B cell (primary cell): ENCODE measurements around the gene EXOC4. TPM values are rescaled to one million over a fixed set of nuclear protein-coding genes. Genes with fewer than 3 reads are reported as not detected.

Experiments used
- ATAC-seq: fragments of 200-7000 bp; cut with Tn5 transposase; one replicate; pipeline ENCODE4 v1.10.0; 2021; ENCODE audit warnings: low read depth, mild to moderate bottlenecking, moderate number of reproducible peaks, moderate library complexity
- CTCF ChIA-PET: fragments of 350-600 bp; sonication (Branson Sonifier 250); formaldehyde crosslinking; loops from one replicate; lab custom pipeline; 2021; ENCODE audit warnings: antibody characterized with exemption, inconsistent platforms; lab: Charles Lee
- POLR2A ChIA-PET: fragments of 350-600 bp; sonication (Branson Sonifier 250); formaldehyde crosslinking; loops from one replicate; lab custom pipeline; 2021; ENCODE audit warnings: antibody characterized with exemption; lab: Charles Lee
- DNase-seq: peaks from one replicate; pipeline ENCODE4 v3.0.0; 2013
- H2AFZ ChIP-seq: 2 replicates; pipeline ENCODE4 v1.6.1; 2012; ENCODE audit warnings: mild to moderate bottlenecking, low read depth, low read length; ENCODE audit not compliant: insufficient read depth, poor library complexity, severe bottlenecking
- H3K27ac ChIP-seq, 2 donors: 1 replicate in 1 of 2; 2 replicates in 1 of 2; pipeline ENCODE4 v1.5.1; 2012 to 2013; ENCODE audit warnings: low read length in 2 of 2, mild to moderate bottlenecking in 2 of 2, moderate library complexity in 1 of 2
- H3K27me3 ChIP-seq, 4 experiments: fragments of 200-600 bp in 1 of 4; sonication (generic) in 1 of 4; replicated peaks in 1 of 4; 1 replicate in 2 of 4; 2 replicates in 2 of 4; pipeline versions ENCODE4 v1.6.1 to v1.7.0; 2013 to 2016; ENCODE audit warnings: low read length in 3 of 4, mild to moderate bottlenecking in 2 of 4, mixed read lengths in 1 of 4, moderate library complexity in 1 of 4; ENCODE audit not compliant: insufficient read depth in 4 of 4, control insufficient read depth in 3 of 4; ENCODE audit errors: control extremely low read depth in 1 of 4
- H3K36me3 ChIP-seq, 2 experiments: replicated peaks in 1 of 2; 1 replicate in 1 of 2; 2 replicates in 1 of 2; pipeline versions ENCODE4 v1.6.1 to v1.7.1; 2013; ENCODE audit warnings: low read length in 1 of 2; ENCODE audit not compliant: insufficient read depth in 2 of 2, control insufficient read depth in 1 of 2; ENCODE audit errors: control extremely low read depth in 1 of 2, extremely low read depth in 1 of 2
- H3K4me1 ChIP-seq, 2 donors: fragments of 200-600 bp in 1 of 2; sonication (generic) in 1 of 2; 1 replicate in 1 of 2; 2 replicates in 1 of 2; pipeline versions ENCODE4 v1.5.1 to v1.6.1; 2013 to 2017; ENCODE audit warnings: low read length in 2 of 2; ENCODE audit not compliant: control insufficient read depth in 2 of 2, insufficient read depth in 2 of 2
- H3K4me2 ChIP-seq: replicated peaks from 2 replicates; pipeline ENCODE3; 2012; ENCODE audit warnings: mild to moderate bottlenecking, low read depth, low read length; ENCODE audit not compliant: poor library complexity, severe bottlenecking
- H3K4me3 ChIP-seq, 5 experiments: fragments of 200-600 bp in 1 of 5; sonication (generic) in 1 of 5; 1 replicate in 3 of 5; 2 replicates in 2 of 5; pipeline versions ENCODE4 v1.5.1 to v1.7.0; 2011 to 2016; ENCODE audit warnings: low read length in 4 of 5, mild to moderate bottlenecking in 4 of 5, low read depth in 2 of 5, control low read depth in 1 of 5, moderate library complexity in 1 of 5; ENCODE audit not compliant: insufficient read depth in 1 of 5; ENCODE audit errors: control extremely low read depth in 1 of 5, extremely low read depth in 1 of 5
- H3K79me2 ChIP-seq: fragments of 200-600 bp; sonication (generic); one replicate; pipeline ENCODE4 v1.6.0; 2016; ENCODE audit warnings: low read length; ENCODE audit not compliant: control insufficient read depth, insufficient read depth
- H3K9ac ChIP-seq: fragments of 200-600 bp; sonication (generic); 2 replicates; pipeline ENCODE4 v1.6.1; 2017; ENCODE audit warnings: mild to moderate bottlenecking, low read length, moderate library complexity
- H3K9me3 ChIP-seq, 3 donors: one replicate each; pipeline versions ENCODE4 v1.6.1 to v1.7.1; 2013; ENCODE audit warnings: low read length in 2 of 3; ENCODE audit not compliant: control insufficient read depth in 2 of 3, insufficient read depth in 1 of 3; ENCODE audit errors: control extremely low read depth in 1 of 3
- H4K20me1 ChIP-seq: 2 replicates; pipeline ENCODE4 v1.6.0; 2012; ENCODE audit warnings: mild to moderate bottlenecking, low read length; ENCODE audit not compliant: insufficient read depth, control insufficient read depth, poor library complexity, severe bottlenecking
- H3K27ac Mint-ChIP-seq: one replicate; pipeline ENCODE4 v1.8.0; 2021; ENCODE audit warnings: mixed read lengths
- H3K27me3 Mint-ChIP-seq: one replicate; pipeline ENCODE4 v1.8.0; 2021; ENCODE audit warnings: mixed read lengths
- H3K4me1 Mint-ChIP-seq: one replicate; pipeline ENCODE4 v1.8.0; 2021; ENCODE audit warnings: mixed read lengths
- H3K4me3 Mint-ChIP-seq: one replicate; pipeline ENCODE4 v1.8.0; 2021; ENCODE audit warnings: mixed read lengths
- H3K9me3 Mint-ChIP-seq: one replicate; pipeline ENCODE4 v1.8.0; 2022; ENCODE audit warnings: mixed read lengths; ENCODE audit not compliant: insufficient read depth
- CTCF ChIP-seq: fragments of 200-600 bp; IDR thresholded peaks from one replicate; pipeline ENCODE4 v1.8.0; 2022; ENCODE audit warnings: antibody characterized with exemption, mild to moderate bottlenecking
- EZH2 ChIP-seq: IDR thresholded peaks from 2 replicates; pipeline ENCODE4 v1.6.1; 2012; ENCODE audit warnings: borderline replicate concordance, low read depth, mild to moderate bottlenecking, moderate library complexity, low read length; ENCODE audit not compliant: insufficient read depth, poor library complexity, severe bottlenecking
- WGBS: methylation state at CpG from one replicate; pipeline ENCODE4 v1.1.5; 2013; ENCODE audit warnings: missing lambda C conversion rate; ENCODE audit not compliant: insufficient coverage; 5-methylcytosine and 5-hydroxymethylcytosine counted together
- intact Hi-C: fragments of 100-400 bp; cut with micrococcal nuclease; formaldehyde crosslinking; loops from one replicate; pipeline ENCODE4 v1.10.0; 2022
- polyA plus RNA-seq: library from polyadenylated mRNA; depleted of rRNA; stranded (reverse); fragments of >200 nt; gene quantifications from 2 replicates; pipeline ENCODE4 v1.2.3, GENCODE V29; 2012
- total RNA-seq, 2 donors: library from RNA; stranded (reverse); fragments of 120-200 nt in 1 of 2; gene quantifications; 1 replicate in 1 of 2; 2 replicates in 1 of 2; pipeline versions ENCODE4 v1.2.3 to v1.2.4, GENCODE V29; 2013 to 2022

EXOC4 gene
- total and polyA plus RNA-seq, 2 donors (not counting 1 experiment from before 2014, with no cell fraction given): 16.7 to 135 TPM

DNA sequence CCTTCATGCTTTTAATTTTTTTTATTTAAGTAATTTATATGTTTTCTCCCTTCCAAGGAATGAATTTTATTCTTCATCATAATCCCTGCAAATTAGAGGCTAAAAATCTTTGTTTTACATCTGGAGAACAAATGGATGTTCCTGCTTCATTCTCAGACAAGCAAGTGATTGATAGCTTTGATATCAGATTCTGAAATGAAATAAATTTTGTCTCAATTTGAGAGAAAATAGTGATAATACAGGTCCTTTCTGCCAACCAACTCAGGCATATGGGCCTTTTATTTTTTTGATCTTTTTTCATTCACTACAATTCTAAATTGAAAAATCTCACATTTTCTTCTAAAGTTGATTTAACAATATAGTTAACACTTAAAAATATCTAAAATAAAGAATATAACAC is 427.1 kb downstream of the EXOC4 start:
- Histone ChIP-seq H3K4me3 (no peak overlapping the region), H3K79me2 (no peaks in the 10 kb centered on the region), H3K4me2 (no peak overlapping the region), H3K9ac (no peak overlapping the region), H3K36me3 (no peaks in the 10 kb centered on the region), H3K27me3 (no peaks in the 10 kb centered on the region), H3K27ac (no peak overlapping the region), H3K4me1 (no peaks in the 10 kb centered on the region), H2AFZ (no peak overlapping the region), H3K9me3 (no peaks in the 10 kb centered on the region), H4K20me1 (no peaks in the 10 kb centered on the region)
- ChIA-PET CTCF (no interaction called here), POLR2A (no interaction called here)
- H3K4me1 Mint-ChIP-seq: no peaks in the 10 kb centered on the region
- no peaks in the 10 kb centered on the region for H3K27me3 Mint-ChIP-seq
- no peak overlapping the region for H3K27ac Mint-ChIP-seq
- intact Hi-C loops: no loop called here
- H3K4me3 Mint-ChIP-seq: no peak overlapping the region
- TF ChIP-seq CTCF (no peak), EZH2 (no peak)
- ATAC-seq: no peak
- no peaks in the 10 kb centered on the region for H3K9me3 Mint-ChIP-seq
- DNase-seq: no peak

DNA sequence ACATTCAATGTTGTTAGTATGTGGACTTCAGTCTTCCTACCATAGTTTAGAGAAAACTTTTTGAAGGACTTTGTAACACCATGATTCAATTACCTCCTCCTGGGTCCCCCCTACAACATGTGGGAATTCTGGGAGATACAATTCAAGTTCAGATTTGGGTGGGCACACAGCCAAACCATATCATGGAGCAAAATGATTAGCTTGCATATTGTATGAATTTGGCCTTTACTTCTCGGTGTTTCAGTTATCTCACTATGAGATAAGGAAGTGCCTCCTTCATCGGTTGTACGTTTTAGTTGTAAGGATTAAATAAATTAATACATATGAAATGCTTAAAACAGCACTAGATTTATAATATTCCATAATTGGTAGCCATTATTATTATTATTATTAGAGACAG is 428.7 kb downstream of the EXOC4 start:
- no peak for DNase-seq
- CTCF ChIA-PET: no interaction called here

More for the DNA sequence above, 428.7 kb downstream of the EXOC4 start:
- H3K27ac Mint-ChIP-seq: no peak overlapping the region
- no CpG with 5 or more reads among the region's 3 CpGs for WGBS
- no peaks in the 10 kb centered on the region for H4K20me1 ChIP-seq
- H3K36me3 ChIP-seq: no peaks in the 10 kb centered on the region
- no peak overlapping the region for H3K9ac ChIP-seq
- H3K4me1 ChIP-seq: no peaks in the 10 kb centered on the region
- H3K9me3 Mint-ChIP-seq: peaks cover 2% of the 10 kb centered on the region
- no peaks in the 10 kb centered on the region for H3K27me3 ChIP-seq
- intact Hi-C loops: no loop called here
- no peak overlapping the region for H3K27ac ChIP-seq
- TF ChIP-seq EZH2 (no peak), CTCF (no peak)
- H3K4me2 ChIP-seq: no peak overlapping the region
- H3K4me3 Mint-ChIP-seq: no peak overlapping the region
- ATAC-seq: no peak
- no peaks in the 10 kb centered on the region for H3K9me3 ChIP-seq
- H2AFZ ChIP-seq: no peak overlapping the region
- no peaks in the 10 kb centered on the region for H3K79me2 ChIP-seq
- H3K27me3 Mint-ChIP-seq: no peaks in the 10 kb centered on the region
- no peak overlapping the region for H3K4me3 ChIP-seq
- no peaks in the 10 kb centered on the region for H3K4me1 Mint-ChIP-seq
- POLR2A ChIA-PET: no interaction called here
